WERI-Rb-1 (cell line): ENCODE results near the gene UNC5C.

Experiments
- DNase-seq: peaks from one replicate; pipeline ENCODE4 v3.0.0-alpha.2; 2020
- H3K27ac ChIP-seq: fragments of 250-450 bp; sonication (Bioruptor Pico); 2 replicates; pipeline ENCODE4 v1.5.1; 2020; ENCODE audit warnings: mild to moderate bottlenecking, moderate library complexity
- H3K27me3 ChIP-seq: fragments of 250-450 bp; sonication (Bioruptor Pico); 2 replicates; pipeline ENCODE4 v1.5.1; 2021; ENCODE audit warnings: mild to moderate bottlenecking, low read depth, moderate library complexity; ENCODE audit not compliant: insufficient read depth, severe bottlenecking
- H3K36me3 ChIP-seq: fragments of 250-450 bp; sonication (Bioruptor Pico); 2 replicates; pipeline ENCODE4 v1.5.1; 2020; ENCODE audit warnings: mild to moderate bottlenecking, moderate library complexity
- H3K4me3 ChIP-seq: 2 replicates; pipeline ENCODE4 v1.5.1; 2011; ENCODE audit warnings: low read depth, mild to moderate bottlenecking, control low read depth, low read length
- H3K9me3 ChIP-seq: fragments of 250-450 bp; sonication (Bioruptor Pico); 2 replicates; pipeline ENCODE4 v1.5.1; 2021; ENCODE audit warnings: mild to moderate bottlenecking, moderate library complexity; ENCODE audit not compliant: severe bottlenecking
- TF ChIP-seq, protein P1 (sequence below): IDR thresholded peaks from 2 replicates; pipeline ENCODE4 v1.5.1; 2011; ENCODE audit warnings: low read depth, mild to moderate bottlenecking, control low read depth, inconsistent platforms, low read length

UNC5C gene

DNA sequence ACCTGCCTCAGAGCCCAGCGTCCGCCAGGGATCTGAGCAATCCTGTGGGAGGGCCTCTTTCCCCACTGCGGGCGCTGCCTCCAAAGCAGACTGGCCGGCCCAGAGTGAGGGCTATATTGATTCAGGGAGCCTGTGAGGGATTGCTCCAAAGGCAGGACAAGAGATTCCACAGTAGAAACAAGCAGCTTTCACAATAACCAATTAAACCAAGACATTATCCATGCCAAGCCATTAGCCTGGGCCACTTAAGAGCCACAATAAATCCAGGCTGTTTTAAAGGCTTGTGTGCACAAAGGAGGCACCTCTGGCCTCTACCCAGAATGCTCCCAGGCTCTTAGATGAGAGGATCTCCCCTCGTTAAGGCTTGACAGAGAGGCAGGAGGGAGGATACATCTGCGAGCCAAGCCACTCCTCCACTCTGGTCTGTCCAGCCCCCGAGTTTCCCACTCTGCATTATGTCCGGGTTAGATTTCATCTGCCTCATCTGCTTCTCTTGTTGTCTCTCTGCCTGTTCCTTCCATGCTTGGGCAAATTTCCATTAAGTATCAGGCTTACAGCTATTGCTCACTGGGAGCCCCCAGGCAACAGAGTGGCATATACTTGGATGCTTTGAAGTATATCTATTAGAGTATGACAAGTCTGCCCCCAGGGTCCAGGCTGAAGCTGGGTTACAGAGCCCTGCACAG, 357.9 kb downstream of the UNC5C start:
- Histone ChIP-seq H3K9me3 (no peaks in the 10 kb centered on the region), H3K36me3 (no peaks in the 10 kb centered on the region), H3K27me3 (no peaks in the 10 kb centered on the region), H3K27ac (no peak overlapping the region), H3K4me3 (no peak overlapping the region)
- TF ChIP-seq, protein P1, sequence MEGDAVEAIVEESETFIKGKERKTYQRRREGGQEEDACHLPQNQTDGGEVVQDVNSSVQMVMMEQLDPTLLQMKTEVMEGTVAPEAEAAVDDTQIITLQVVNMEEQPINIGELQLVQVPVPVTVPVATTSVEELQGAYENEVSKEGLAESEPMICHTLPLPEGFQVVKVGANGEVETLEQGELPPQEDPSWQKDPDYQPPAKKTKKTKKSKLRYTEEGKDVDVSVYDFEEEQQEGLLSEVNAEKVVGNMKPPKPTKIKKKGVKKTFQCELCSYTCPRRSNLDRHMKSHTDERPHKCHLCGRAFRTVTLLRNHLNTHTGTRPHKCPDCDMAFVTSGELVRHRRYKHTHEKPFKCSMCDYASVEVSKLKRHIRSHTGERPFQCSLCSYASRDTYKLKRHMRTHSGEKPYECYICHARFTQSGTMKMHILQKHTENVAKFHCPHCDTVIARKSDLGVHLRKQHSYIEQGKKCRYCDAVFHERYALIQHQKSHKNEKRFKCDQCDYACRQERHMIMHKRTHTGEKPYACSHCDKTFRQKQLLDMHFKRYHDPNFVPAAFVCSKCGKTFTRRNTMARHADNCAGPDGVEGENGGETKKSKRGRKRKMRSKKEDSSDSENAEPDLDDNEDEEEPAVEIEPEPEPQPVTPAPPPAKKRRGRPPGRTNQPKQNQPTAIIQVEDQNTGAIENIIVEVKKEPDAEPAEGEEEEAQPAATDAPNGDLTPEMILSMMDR: no peak
- DNase-seq: peak; percentile 50

DNA sequence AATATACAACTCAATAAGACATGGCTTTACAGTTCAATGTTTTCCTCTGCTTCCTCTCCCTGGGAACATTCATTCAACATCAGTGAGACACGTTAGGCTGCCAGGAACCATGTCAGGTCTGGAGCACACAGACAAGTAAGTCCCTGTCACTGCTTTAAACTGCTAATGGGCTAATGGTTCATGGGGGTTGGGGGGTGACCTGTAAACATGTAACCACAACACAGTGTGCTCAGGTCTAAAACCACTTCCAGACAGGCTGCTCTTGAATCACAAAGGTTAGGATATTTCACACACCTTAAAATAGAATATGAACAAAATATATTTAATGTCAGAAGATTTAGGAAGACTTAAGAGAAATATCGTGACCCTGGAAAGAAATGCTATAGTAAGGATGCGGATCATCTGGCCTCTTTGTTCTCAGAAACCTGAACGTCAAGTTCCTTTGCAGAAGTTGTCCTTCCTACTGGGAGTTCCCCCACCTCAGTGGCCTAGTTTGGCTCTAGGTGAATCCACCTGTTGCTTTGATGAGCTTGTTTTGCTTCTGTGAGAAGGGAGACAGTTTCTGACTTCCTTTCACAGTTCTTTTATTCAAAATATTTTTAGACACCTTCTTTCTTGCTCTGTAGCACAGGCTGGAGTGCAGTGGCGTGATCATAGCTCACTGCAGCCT, 359.9 kb downstream of the UNC5C start:
- H3K4me3 ChIP-seq: no peak overlapping the region
- no peaks in the 10 kb centered on the region for H3K36me3 ChIP-seq
- TF ChIP-seq, protein P1: no peak
- no peaks in the 10 kb centered on the region for H3K27me3 ChIP-seq
- no peaks in the 10 kb centered on the region for H3K9me3 ChIP-seq
- DNase-seq: no peak
- no peak overlapping the region for H3K27ac ChIP-seq

DNA sequence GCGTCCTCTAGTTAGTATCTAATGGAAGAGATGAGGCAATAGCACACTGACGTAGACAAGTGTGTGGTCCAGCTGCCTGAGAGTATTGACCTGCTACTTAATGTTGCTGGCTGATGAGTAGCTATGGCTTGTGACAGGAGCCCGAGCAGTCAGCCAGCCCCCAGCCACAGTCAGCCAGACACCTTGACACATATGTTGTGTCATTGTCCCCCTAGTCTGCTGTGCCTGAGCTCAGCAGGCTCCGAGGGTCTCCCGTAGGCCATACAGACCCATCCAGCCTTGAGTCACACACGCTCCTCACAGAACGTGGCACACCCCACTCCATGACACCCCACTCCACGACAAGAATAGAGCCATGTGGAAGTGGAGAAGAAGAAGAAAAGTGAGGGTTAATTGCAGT, 362.1 kb downstream of the UNC5C start:
- no peaks in the 10 kb centered on the region for H3K27me3 ChIP-seq
- TF ChIP-seq, protein P1: no peak
- no peaks in the 10 kb centered on the region for H3K36me3 ChIP-seq
- peak overlapping the region; percentile 14; the same call in 1 of the 2 replicates for H3K4me3 ChIP-seq
- no peaks in the 10 kb centered on the region for H3K9me3 ChIP-seq
- DNase-seq: peak; percentile 71
- H3K27ac ChIP-seq: peak overlapping the region; percentile 38

DNA sequence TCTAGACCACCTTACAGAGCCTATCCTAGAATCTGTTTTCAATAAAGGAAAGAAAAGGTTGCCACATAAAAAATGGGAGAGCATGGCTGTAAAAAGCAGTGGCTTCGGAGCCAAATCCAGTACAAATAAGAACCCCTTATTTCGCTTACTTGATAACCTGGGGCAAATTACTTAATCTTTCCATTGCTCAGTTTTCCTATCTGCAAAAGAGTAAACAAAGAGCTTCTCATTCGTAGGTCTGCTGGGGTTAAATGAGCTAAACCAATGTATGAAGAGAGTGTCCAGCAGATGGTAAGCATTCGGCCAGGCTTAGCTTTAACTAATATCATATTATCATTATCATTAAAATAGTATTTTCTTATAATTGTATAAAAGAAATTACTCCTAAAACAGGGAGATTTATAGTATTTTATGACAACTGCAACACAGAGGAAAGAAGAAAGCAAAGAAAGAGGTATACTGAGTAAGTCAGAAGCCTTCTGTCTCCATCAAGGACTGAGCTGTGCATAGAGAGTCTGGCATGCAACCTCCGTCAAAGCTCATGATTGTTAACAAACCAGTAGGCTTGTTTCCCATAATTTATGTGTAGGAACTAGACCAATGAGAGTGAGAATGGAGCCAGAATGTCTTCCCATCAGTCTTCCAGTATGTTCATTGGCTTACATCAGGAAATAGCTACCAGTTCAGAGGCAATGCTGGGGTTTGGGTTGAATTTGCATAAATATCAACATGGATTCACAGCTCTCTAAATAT, 364.9 kb downstream of the UNC5C start:
- H3K27ac ChIP-seq: no peak overlapping the region
- TF ChIP-seq, protein P1: no peak
- no peak overlapping the region for H3K4me3 ChIP-seq
- no peaks in the 10 kb centered on the region for H3K36me3 ChIP-seq
- no peaks in the 10 kb centered on the region for H3K9me3 ChIP-seq
- no peak for DNase-seq
- H3K27me3 ChIP-seq: no peaks in the 10 kb centered on the region

DNA sequence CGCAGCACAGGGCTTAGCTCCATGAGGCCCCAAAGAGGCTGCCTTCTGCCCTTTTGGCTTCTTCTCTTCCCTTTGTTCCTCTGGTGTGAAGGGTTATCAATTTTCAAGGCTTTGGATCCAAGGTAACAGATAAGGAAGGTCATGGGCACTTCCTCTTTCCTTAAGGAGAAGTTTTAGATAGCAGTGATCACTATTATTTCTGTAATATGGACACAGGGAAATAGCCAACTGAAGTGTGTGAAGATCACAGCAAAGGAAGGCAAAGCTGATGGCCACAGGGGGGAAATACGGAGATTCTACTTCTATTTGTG, 366.8 kb downstream of the UNC5C start:
- TF ChIP-seq, protein P1: no peak
- H3K27ac ChIP-seq: no peak overlapping the region
- peaks cover 8% of the 10 kb centered on the region for H3K9me3 ChIP-seq
- DNase-seq: no peak
- no peak overlapping the region for H3K4me3 ChIP-seq
- no peaks in the 10 kb centered on the region for H3K27me3 ChIP-seq
- H3K36me3 ChIP-seq: no peaks in the 10 kb centered on the region
